Right atrium auricular region (tissue), 2 donors: ENCODE results near the gene ARSJ. TPM values are rescaled to one million over a fixed set of nuclear protein-coding genes. Genes with fewer than 3 reads are reported as not detected.

ENCODE experiments used
- DNase-seq: peaks from one replicate; pipeline ENCODE4 v3.0.0-alpha.2; 2019; ENCODE audit warnings: low spot score
- H3K27ac ChIP-seq, 2 donors: fragments of 200-600 bp; sonication (generic); 1 replicate in 1 of 2; 2 replicates in 1 of 2; pipeline ENCODE4 v1.5.1; 2016 to 2019
- H3K27me3 ChIP-seq, 2 donors: fragments of 200-600 bp; sonication (generic); one replicate each; pipeline versions ENCODE4 v1.5.1 to v1.6.0; 2017 to 2019
- H3K36me3 ChIP-seq: fragments of 200-600 bp; sonication (generic); one replicate; pipeline ENCODE4 v1.5.1; 2016
- H3K4me1 ChIP-seq, 2 donors: fragments of 200-600 bp; sonication (generic); one replicate each; pipeline versions ENCODE4 v1.5.1 to v1.6.0; 2017 to 2019
- H3K4me3 ChIP-seq, 2 donors: fragments of 200-600 bp; sonication (generic); 1 replicate in 1 of 2; 2 replicates in 1 of 2; pipeline ENCODE4 v1.5.1; 2017 to 2019; ENCODE audit warnings: mild to moderate bottlenecking in 1 of 2, moderate library complexity in 1 of 2
- H3K9me3 ChIP-seq, 2 donors: fragments of 200-600 bp; sonication (generic); one replicate each; pipeline ENCODE4 v1.5.1; 2019
- CTCF ChIP-seq, 2 donors: fragments of 200-600 bp; sonication (generic); IDR thresholded peaks; one replicate each; pipeline ENCODE4 v1.5.1; 2019; ENCODE audit warnings: antibody characterized with exemption in 2 of 2
- total RNA-seq, 2 donors: library from RNA; depleted of rRNA; stranded (reverse); fragments of >200 nt; gene quantifications; one replicate each; pipeline ENCODE4 v1.1.0, GENCODE V29; 2016

ARSJ gene
- total RNA-seq, 2 donors from 2014 or later, result 3.8 to 5.6 TPM

GRCh38 chr4:113907559-113907958 lies 71.9 kb downstream of the ARSJ start:
- no peak for DNase-seq
- Histone ChIP-seq H3K27ac (no peak overlapping the region), H3K27me3 (no peaks in the 10 kb centered on the region), H3K9me3 (no peaks in the 10 kb centered on the region), H3K4me1 (no peaks in the 10 kb centered on the region), H3K4me3 (no peak overlapping the region), H3K36me3 (peaks cover 4% of the 10 kb centered on the region)
- TF ChIP-seq CTCF (IDR thresholded peaks at IDR 0.05), result no peak

- no peak overlapping the region for H3K27ac ChIP-seq
- no peak for DNase-seq
- no peaks in the 10 kb centered on the region for H3K27me3 ChIP-seq
- peaks cover 4% of the 10 kb centered on the region for H3K36me3 ChIP-seq
- no peak for TF ChIP-seq CTCF (IDR thresholded peaks at IDR 0.05)
- no peaks in the 10 kb centered on the region for H3K9me3 ChIP-seq
- H3K4me3 ChIP-seq, result no peak overlapping the region
- H3K4me1 ChIP-seq, result no peaks in the 10 kb centered on the region
Observed at GRCh38 chr4:113905301-113905700, 74.1 kb downstream of the ARSJ start.

- Histone ChIP-seq H3K36me3 (peaks cover 4% of the 10 kb centered on the region), H3K4me3 (no peak overlapping the region), H3K4me1 (no peaks in the 10 kb centered on the region), H3K9me3 (no peaks in the 10 kb centered on the region), H3K27me3 (no peaks in the 10 kb centered on the region), H3K27ac (no peak overlapping the region)
- TF ChIP-seq CTCF (IDR thresholded peaks at IDR 0.05), result no peak
- DNase-seq, result no peak
Observed at GRCh38 chr4:113904877-113905276, 74.6 kb downstream of the ARSJ start.

GRCh38 chr4:113901994-113902787 lies 77.3 kb downstream of the ARSJ start:
- Histone ChIP-seq H3K36me3 (peaks cover 4% of the 10 kb centered on the region), H3K9me3 (no peaks in the 10 kb centered on the region), H3K4me3 (no peak overlapping the region), H3K27me3 (no peaks in the 10 kb centered on the region), H3K27ac (no peak overlapping the region), H3K4me1 (no peaks in the 10 kb centered on the region)
- TF ChIP-seq CTCF (IDR thresholded peaks at IDR 0.05), result no peak
- DNase-seq, result no peak

- H3K4me3 ChIP-seq, result no peak overlapping the region
- H3K36me3 ChIP-seq, result peaks cover 4% of the 10 kb centered on the region
- no peak overlapping the region for H3K27ac ChIP-seq
- no peak for DNase-seq
- no peaks in the 10 kb centered on the region for H3K9me3 ChIP-seq
- no peaks in the 10 kb centered on the region for H3K4me1 ChIP-seq
- no peaks in the 10 kb centered on the region for H3K27me3 ChIP-seq
- TF ChIP-seq CTCF (IDR thresholded peaks at IDR 0.05), result no peak
Observed at GRCh38 chr4:113899271-113900070, 80.0 kb downstream of the ARSJ start.
